NOMO-1 treated with dmso at 0.1 percent for 144 hours (cell line): ENCODE measurements around the gene POLH.
A peak's percentile ranks its signal among the peaks of the same experiment; 100 is the strongest.
"Not testable (repeated sequence)": the region's sequence is repeated elsewhere in the genome, so short reads cannot be mapped to it uniquely, and the experiment has no call there.

Experiments
- DNase-seq: peaks from one replicate; lab custom pipeline; 2025; ENCODE audit not compliant: unreplicated experiment; lab: John Stamatoyannopoulos, UW

Gene POLH

GRCh38 chr6:43575772-43576551, at the start of gene POLH, which contains the start of gene XPO5:
Gene POLH, plus strand, starts transcription at chr6:43576185. Its CDS starts 6,135 bp downstream, at chr6:43582320.
Gene XPO5, minus strand, starts transcription at chr6:43576038. Its CDS starts 174 bp downstream, at chr6:43575864.
- peak; percentile 94 for DNase-seq

- no peak for DNase-seq
These were observed 43.8 kb upstream of the POLH start for GRCh38 chr6:43532201-43532600.

DNA sequence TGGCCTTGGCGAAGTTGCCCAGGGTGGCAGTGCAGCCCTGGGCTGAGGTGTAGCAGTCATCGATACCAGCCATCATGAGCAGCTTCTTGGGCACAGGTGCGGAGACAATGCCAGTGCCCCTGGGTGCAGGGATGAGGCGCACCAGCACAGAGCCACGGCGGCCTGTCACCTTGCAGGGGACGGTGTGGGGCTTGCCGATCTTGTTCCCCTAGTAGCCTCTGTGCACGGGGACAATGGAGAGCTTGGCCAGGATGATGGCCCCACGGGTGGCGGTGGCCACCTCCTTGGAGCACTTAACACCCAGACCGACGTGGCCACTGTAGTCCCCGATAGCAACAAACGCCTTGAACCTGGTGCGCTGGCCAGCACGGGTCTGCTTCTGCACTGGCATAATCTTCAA, 37.0 kb upstream of the POLH start:
- not testable (repeated sequence) for DNase-seq

GRCh38 chr6:43539409-43539808, 36.6 kb upstream of the POLH start:
- not testable (repeated sequence) for DNase-seq

GRCh38 chr6:43540507-43540906, 35.5 kb upstream of the POLH start:
- no peak for DNase-seq

- DNase-seq = no peak
These were observed 34.1 kb upstream of the POLH start for GRCh38 chr6:43541774-43542471.

DNA sequence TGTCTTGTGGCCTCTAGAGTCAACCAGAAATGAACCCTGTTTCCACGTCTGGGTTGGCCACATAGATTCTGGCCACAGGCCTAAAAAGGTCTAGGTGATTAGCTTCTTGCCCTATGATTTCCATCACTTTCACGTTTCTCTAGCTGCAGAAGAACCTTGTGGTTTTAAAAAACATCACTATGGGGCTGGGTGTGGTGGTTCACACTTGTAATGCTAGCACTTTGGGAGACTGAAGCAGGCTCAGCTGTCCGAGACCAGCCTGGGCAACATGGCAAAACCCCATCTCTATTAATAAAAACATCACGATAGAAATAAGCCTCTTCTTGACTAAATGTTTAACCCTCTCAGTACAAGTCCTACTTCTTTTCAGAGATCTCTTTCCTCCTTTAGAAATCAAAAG, 31.5 kb upstream of the POLH start:
- no peak for DNase-seq

- no peak for DNase-seq
These were observed 28.8 kb upstream of the POLH start for GRCh38 chr6:43547222-43547621.

- not testable (repeated sequence) for DNase-seq
These were observed 18.4 kb upstream of the POLH start for GRCh38 chr6:43557620-43558019.

DNA sequence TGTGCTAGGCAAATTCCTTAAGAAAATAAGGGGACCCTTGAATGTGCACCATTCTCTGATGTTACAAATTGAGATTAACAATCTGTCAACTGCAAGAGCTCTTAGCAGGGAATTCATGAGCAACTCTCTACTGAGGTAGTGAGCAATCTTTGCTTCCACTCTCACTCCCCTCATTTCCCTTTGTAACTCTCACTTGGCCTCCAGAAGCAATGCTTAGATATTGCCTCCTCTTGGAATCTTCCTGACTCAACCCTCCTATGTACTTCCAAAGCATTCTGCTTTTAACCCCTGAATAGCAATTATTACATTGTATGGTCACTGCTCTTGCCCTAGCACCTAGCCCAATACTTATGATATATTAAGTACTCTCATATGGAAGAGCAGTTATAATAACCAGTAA, 16.7 kb upstream of the POLH start:
- no peak for DNase-seq

DNA sequence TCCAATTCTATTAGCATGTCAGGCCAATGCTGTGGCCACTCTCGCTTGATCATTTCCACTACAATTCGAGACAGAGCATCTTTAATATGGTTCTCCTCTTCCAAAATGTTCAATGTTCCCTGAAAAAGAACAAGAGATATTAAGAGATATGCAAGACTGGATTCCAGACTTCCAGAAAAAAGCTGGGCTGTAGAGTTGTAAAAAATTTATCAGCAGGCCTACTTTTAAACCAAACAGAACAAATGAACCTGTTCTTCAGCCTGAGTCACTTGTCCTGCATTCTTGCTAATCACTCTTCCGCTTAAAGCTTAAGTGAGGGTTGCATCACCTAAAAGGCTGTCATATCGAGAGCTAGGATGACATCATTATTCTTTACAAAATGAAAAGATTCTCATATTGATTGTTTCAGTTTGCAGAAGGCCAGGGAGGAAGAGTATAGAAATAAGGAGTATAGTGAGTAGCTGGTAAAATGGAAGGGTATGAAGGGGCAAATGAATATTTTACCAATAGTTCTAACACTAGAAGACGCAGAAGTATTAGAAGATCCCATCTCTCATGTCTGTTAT, 5.0 kb upstream of the POLH start:
- DNase-seq = peak; percentile 27

DNA sequence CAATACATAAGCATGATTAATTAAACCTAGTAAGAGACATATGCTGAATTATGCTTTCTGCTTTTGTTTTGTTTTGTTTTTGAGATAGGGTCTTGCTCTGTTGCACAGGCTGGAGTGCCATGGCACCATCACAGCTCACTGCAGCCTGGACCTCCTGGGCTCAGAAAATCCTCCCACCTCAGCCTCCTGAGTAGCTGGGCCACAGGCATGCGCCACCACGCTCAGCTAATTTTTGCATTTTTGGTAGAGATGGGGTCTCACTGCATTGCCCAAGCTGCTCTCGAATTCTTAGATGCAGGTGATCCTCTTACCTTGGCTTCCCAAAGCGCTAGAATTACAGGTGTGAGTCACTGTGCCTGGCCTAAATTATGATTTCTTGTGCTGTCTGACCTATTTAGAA, 4.0 kb upstream of the POLH start:
- no peak for DNase-seq

DNA sequence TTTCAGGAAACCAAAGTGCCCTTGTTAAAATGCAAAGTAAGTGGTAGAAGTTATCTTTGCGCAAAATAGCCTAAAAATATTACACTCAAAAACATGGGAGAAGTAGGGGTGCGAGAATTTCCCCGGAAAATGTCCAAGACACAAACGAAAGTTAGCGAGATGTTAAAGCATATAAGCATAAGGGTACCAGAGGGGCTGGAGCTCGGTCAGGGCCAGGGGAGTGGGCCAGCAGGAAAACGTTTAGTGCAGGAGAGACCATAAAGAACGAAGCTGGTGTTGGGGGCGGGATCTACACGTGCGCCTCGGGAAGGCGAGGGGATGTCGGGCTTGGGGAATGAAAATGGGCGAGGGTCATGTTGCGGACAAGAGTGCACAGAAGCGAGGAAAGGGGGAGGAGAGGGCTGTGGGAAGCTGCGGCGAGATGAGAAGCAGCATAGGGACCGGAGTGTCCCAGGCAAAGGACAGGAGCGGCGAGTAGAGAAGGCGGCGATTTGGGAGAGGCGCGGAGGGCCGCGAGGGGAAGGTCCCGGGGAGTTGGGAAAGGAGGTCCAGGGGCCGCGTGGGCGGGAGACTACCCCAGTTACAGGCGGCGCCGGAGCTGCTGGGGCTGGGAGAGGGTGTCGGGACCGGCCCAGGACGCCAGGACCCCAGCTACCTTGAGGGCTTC, 747 bp upstream of the POLH start:
- no peak for DNase-seq

DNA sequence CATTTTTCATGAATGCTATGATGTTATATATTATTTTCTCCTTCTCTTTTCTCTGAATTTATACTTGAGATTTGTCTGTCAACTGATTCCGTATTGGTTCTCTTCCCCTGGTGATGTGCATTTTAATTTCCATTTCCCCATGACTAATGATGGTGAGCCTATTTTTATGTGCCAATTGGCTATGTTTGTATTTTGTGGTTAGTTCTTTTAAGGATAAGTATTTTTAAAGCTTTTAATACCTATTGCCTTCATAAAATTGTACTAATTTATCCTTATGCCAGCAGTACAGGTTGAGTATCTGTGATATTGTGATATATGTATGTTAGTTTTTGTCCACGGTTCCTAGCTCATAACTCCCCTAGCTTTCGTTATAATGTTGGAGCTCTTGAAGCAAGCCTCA, 2.8 kb downstream of the POLH start:
- no peak for DNase-seq

DNA sequence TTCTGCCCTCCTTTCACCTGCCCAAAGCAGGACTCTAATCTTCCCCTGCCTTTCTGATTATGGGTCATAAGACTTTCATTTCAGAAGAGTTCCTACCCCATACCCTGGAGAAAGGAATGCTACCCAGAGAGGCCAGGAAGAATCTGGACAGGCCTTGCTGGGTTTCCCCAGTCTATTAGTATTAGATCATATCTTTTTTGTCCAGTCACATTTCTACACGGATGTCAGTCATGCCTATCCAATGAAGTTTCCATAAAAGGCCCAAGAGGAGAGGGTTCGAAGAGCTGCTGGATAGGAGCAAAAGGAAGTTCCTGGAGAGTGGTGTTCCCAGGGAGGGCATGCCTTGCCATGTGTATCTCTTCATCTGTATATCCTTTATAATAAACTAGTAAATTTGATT, 3.2 kb downstream of the POLH start:
- DNase-seq = no peak

GRCh38 chr6:43582911-43583310, 6.9 kb downstream of the POLH start:
- DNase-seq = no peak

GRCh38 chr6:43584892-43585570, 9.0 kb downstream of the POLH start:
- no peak for DNase-seq

DNA sequence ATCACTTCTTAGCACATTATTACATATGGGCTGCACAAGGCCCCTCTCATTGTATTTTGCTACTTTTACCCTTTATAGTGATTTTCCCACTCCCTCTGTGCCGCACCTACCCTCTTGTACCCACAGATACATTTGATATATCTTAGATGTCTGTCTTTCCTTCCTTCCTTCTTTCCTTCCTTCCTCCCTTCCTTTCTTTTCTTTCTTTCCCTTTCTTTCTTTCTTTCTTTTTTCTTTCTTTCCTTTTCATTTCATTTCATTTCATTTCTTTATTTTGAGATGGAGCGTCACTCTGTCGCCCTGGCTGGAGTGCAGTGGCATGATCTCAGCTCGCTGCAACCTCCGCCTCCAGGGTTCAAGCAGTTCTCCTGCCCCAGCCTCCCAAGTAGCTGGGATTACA, 12.2 kb downstream of the POLH start:
- DNase-seq = no peak

GRCh38 chr6:43589564-43589963, 13.6 kb downstream of the POLH start:
- DNase-seq = not testable (repeated sequence)

- no peak for DNase-seq
These were observed 18.0 kb downstream of the POLH start for GRCh38 chr6:43593938-43594337.

GRCh38 chr6:43600595-43600994, 24.6 kb downstream of the POLH start:
- DNase-seq = no peak
